ENCODE data around the gene HEYL. TPM values are rescaled to one million over a fixed set of nuclear protein-coding genes. Genes with fewer than 3 reads are reported as not detected.

Gene HEYL
- 2.8 to 3.6 TPM (median 3.4 TPM) in 5 replicates for total RNA-seq (2022; extraction: Qiagen RNA extraction; ENCODE audit: low read depth)

GRCh38 chr1:39639305-39640130 lies at the start of gene HEYL:
Gene HEYL (minus strand): TSS chr1:39639643. CDS start chr1:39639625, 18 bp downstream.

GRCh38 chr1:39671793-39672550 lies 32.5 kb upstream of the HEYL start, which contains the start of gene NT5C1A:
Gene NT5C1A (minus strand): TSS chr1:39672107. CDS start chr1:39672038, 69 bp downstream.

Other genes with a start within 250 kb of the HEYL start
- 0.10 to 0.20 TPM (median 0.16 TPM) in 4 of 5 replicates, not detected in the other for gene BMP8A, start 148.0 kb downstream of the HEYL start, total RNA-seq (2022; extraction: Qiagen RNA extraction; ENCODE audit: low read depth)
- 124 to 164 TPM (median 132 TPM) in 5 replicates for gene PABPC4, start 62.9 kb downstream of the HEYL start, total RNA-seq (2022; extraction: Qiagen RNA extraction; ENCODE audit: low read depth)
- not detected in 5 replicates for gene NT5C1A, start 32.5 kb upstream of the HEYL start, total RNA-seq (2022; extraction: Qiagen RNA extraction; ENCODE audit: low read depth)
- 0.22 to 0.35 TPM (median 0.28 TPM) in 5 replicates for gene HPCAL4, start 51.8 kb upstream of the HEYL start, total RNA-seq (2022; extraction: Qiagen RNA extraction; ENCODE audit: low read depth)
- gene PPIE, start 99.2 kb upstream of the HEYL start, total RNA-seq (2022; extraction: Qiagen RNA extraction; ENCODE audit: low read depth): 38.2 to 40.2 TPM (median 39.7 TPM) in 5 replicates
- 0.32 to 0.60 TPM (median 0.52 TPM) in 5 replicates for gene OXCT2, start 131.7 kb upstream of the HEYL start, total RNA-seq (2022; extraction: Qiagen RNA extraction; ENCODE audit: low read depth)
- gene BMP8B, start 149.2 kb upstream of the HEYL start, total RNA-seq (2022; extraction: Qiagen RNA extraction; ENCODE audit: low read depth): 3.1 to 4.8 TPM (median 4.3 TPM) in 5 replicates
- 14.4 to 18.9 TPM (median 17.0 TPM) in 5 replicates for gene TRIT1, start 243.9 kb upstream of the HEYL start, total RNA-seq (2022; extraction: Qiagen RNA extraction; ENCODE audit: low read depth)